Measurements from ENCODE around the gene S100A5. TPM values are rescaled to one million over a fixed set of nuclear protein-coding genes. Genes with fewer than 3 reads are reported as not detected.

The S100A5 gene
- total RNA-seq, 2 experiments from 2014 or later = not detected

DNA sequence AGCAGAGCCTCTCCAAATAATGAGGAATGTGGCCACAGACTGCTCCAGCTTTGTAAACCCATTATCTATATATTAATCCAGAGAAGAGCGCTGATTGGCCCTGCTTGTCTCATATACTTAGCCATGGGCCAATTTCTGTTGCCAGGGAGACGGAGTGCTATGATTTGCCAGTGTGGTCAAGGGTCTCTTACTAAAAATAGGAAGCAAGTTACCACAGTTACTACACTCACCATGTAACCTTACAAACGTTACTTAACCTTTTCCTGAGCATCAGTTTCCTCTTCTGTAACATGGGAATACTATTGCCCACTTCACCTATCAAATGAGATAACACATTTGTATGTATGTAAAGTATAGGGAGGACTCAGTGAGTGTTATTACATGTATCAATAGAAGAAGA lies 32.6 kb upstream of the S100A5 start:
- POLR2A ChIA-PET = no interaction called here
- Histone ChIP-seq H3K4me2 (ENCODE audit: low read length) (no peak overlapping the region), H3K4me3 (ENCODE audit: low read depth, low read length, poor library complexity, severe bottlenecking) (no peak overlapping the region), H3K9me2 (ENCODE audit: insufficient read depth, low read length) (no peaks in the 10 kb centered on the region), H3K4me1 (ENCODE audit: insufficient read depth, low read length, poor library complexity, severe bottlenecking) (peaks cover 17% of the 10 kb centered on the region), H3K9me3 (ENCODE audit: low read length) (no peaks in the 10 kb centered on the region), H3K27ac (ENCODE audit: low read depth, low read length, poor library complexity, severe bottlenecking) (no peak overlapping the region), H3K79me2 (ENCODE audit: insufficient read depth, low read depth, low read length) (no peaks in the 10 kb centered on the region), H3K36me3 (ENCODE audit: insufficient read depth, low read length) (no peaks in the 10 kb centered on the region), H2AFZ (ENCODE audit: low read length) (no peak overlapping the region; the same call in 1 of the 2 replicates), H4K20me1 (ENCODE audit: insufficient read depth, low read length) (no peaks in the 10 kb centered on the region)
- TF ChIP-seq EZH2phosphoT487 (IDR thresholded peaks at IDR 0.05; ENCODE audit: borderline replicate concordance, low read depth, low read length) = no peak
- TF ChIP-seq CTCF (conservative IDR thresholded peaks at IDR 0.05; ENCODE audit: low read length) = no peak
- CTCF ChIA-PET (ENCODE audit: unreplicated experiment) = no interaction called here
- intact Hi-C loops (cut with micrococcal nuclease; ENCODE audit: unreplicated experiment) = loop anchor here (5.0 kb wide), 2 partner anchors 84 to 99 kb away; partner anchors contain the start of genes ILF2 and SNAPIN
- no TSS peak for BruUV-seq (replicated peaks)
- DNase-seq (ENCODE audit: low spot score) = no peak

- no peak overlapping the region for H3K4me2 ChIP-seq (ENCODE audit: low read length)
- no peaks in the 10 kb centered on the region for H3K9me3 ChIP-seq (ENCODE audit: low read length)
- H2AFZ ChIP-seq (ENCODE audit: low read length) = peak overlapping the region; percentile 96
Observed at GRCh38 chr1:153572569-153573015, 31.9 kb upstream of the S100A5 start.

More at GRCh38 chr1:153572569-153573015, 31.9 kb upstream of the S100A5 start:
- no TSS peak for BruUV-seq (replicated peaks)
- DNase-seq (ENCODE audit: low spot score) = peak; percentile 83
- peaks cover 17% of the 10 kb centered on the region for H3K4me1 ChIP-seq (ENCODE audit: insufficient read depth, low read length, poor library complexity, severe bottlenecking)
- H3K9me2 ChIP-seq (ENCODE audit: insufficient read depth, low read length) = no peaks in the 10 kb centered on the region
- intact Hi-C loops (cut with micrococcal nuclease; ENCODE audit: unreplicated experiment) = loop anchor here (1.0 to 5.0 kb wide), 4 partner anchors 45 to 177 kb away; partner anchors contain the start of genes ILF2 and SNAPIN
- H3K4me3 ChIP-seq (ENCODE audit: low read depth, low read length, poor library complexity, severe bottlenecking) = no peak overlapping the region
- H3K36me3 ChIP-seq (ENCODE audit: insufficient read depth, low read length) = no peaks in the 10 kb centered on the region
- ChIA-PET POLR2A (interaction anchor here (0.5 to 1.5 kb wide), 7 partner anchors 13 to 608 kb away, joined by 3 to 6 read pairs (median 3); no protein-coding TSS in a partner anchor), CTCF (ENCODE audit: unreplicated experiment) (interaction anchor here (0.6 to 1.7 kb wide), 9 partner anchors 40 to 415 kb away, joined by 3 to 6 read pairs (median 3); partner anchors contain the start of genes CHTOP, JTB and S100A1)
- H3K79me2 ChIP-seq (ENCODE audit: insufficient read depth, low read depth, low read length) = no peaks in the 10 kb centered on the region
- TF ChIP-seq EZH2phosphoT487 (IDR thresholded peaks at IDR 0.05; ENCODE audit: borderline replicate concordance, low read depth, low read length) (no peak), CTCF (conservative IDR thresholded peaks at IDR 0.05; ENCODE audit: low read length) (peak; percentile 95)
- H3K27ac ChIP-seq (ENCODE audit: low read depth, low read length, poor library complexity, severe bottlenecking) = no peak overlapping the region
- H4K20me1 ChIP-seq (ENCODE audit: insufficient read depth, low read length) = no peaks in the 10 kb centered on the region
